GM23248 (cell line): ENCODE data around the gene ZFP57. TPM values are rescaled to one million over a fixed set of nuclear protein-coding genes. Genes with fewer than 3 reads are reported as not detected.

ENCODE experiments used
- DNase-seq: peaks from one replicate; pipeline ENCODE4 v3.0.0-alpha.2; 2015
- H2AFZ ChIP-seq: fragments of 200-600 bp; sonication (generic); 2 replicates; pipeline ENCODE4 v1.6.1; 2016; ENCODE audit warnings: antibody characterized with exemption
- H3F3A ChIP-seq: fragments of 200-600 bp; sonication (generic); 2 replicates; pipeline ENCODE4 v1.6.1; 2016; ENCODE audit warnings: mild to moderate bottlenecking, antibody characterized with exemption, mixed run types; ENCODE audit not compliant: insufficient read depth
- H3K27ac ChIP-seq: fragments of 200-600 bp; sonication (generic); 2 replicates; pipeline ENCODE4 v1.5.1; 2016; ENCODE audit warnings: mild to moderate bottlenecking
- H3K27me3 ChIP-seq: fragments of 200-600 bp; sonication (generic); replicated peaks from 2 replicates; pipeline ENCODE4 v1.6.1; 2016; ENCODE audit warnings: mild to moderate bottlenecking; ENCODE audit not compliant: insufficient read depth
- H3K36me3 ChIP-seq: fragments of 200-600 bp; sonication (generic); 2 replicates; pipeline ENCODE4 v1.6.1; 2016; ENCODE audit warnings: low read depth, mild to moderate bottlenecking
- H3K4me1 ChIP-seq: fragments of 200-600 bp; sonication (generic); 2 replicates; pipeline ENCODE4 v1.6.1; 2016; ENCODE audit warnings: mild to moderate bottlenecking; ENCODE audit not compliant: insufficient read depth
- H3K4me2 ChIP-seq: fragments of 200-600 bp; sonication (generic); one replicate; pipeline ENCODE4 v1.6.1; 2016; ENCODE audit warnings: mild to moderate bottlenecking; ENCODE audit not compliant: unreplicated experiment
- H3K4me3 ChIP-seq: fragments of 200-600 bp; sonication (generic); 2 replicates; pipeline ENCODE4 v1.5.1; 2016; ENCODE audit warnings: mild to moderate bottlenecking
- H3K79me2 ChIP-seq: fragments of 200-600 bp; sonication (generic); 2 replicates; pipeline ENCODE4 v1.6.1; 2016; ENCODE audit warnings: mild to moderate bottlenecking; ENCODE audit not compliant: insufficient read depth
- H3K9ac ChIP-seq: fragments of 200-600 bp; sonication (generic); 2 replicates; pipeline ENCODE4 v1.6.1; 2016; ENCODE audit warnings: mild to moderate bottlenecking
- H3K9me2 ChIP-seq: fragments of 200-600 bp; sonication (generic); 2 replicates; pipeline ENCODE4 v1.6.1; 2016; ENCODE audit warnings: mixed run types, mild to moderate bottlenecking, moderate library complexity; ENCODE audit not compliant: insufficient read depth
- H3K9me3 ChIP-seq: fragments of 200-600 bp; sonication (generic); one replicate; pipeline ENCODE4 v1.6.1; 2017; ENCODE audit warnings: low read depth
- H4K20me1 ChIP-seq: fragments of 200-600 bp; sonication (generic); 2 replicates; pipeline ENCODE4 v1.6.0; 2016; ENCODE audit not compliant: insufficient read depth
- EZH2 ChIP-seq: fragments of 200-600 bp; sonication (generic); IDR thresholded peaks from 2 replicates; pipeline ENCODE4 v1.6.1; 2018; ENCODE audit warnings: antibody characterized with exemption, mild to moderate bottlenecking; ENCODE audit not compliant: insufficient read depth, poor library complexity, severe bottlenecking
- EZH2phosphoT487 ChIP-seq: fragments of 200-600 bp; sonication (generic); IDR thresholded peaks from 2 replicates; pipeline ENCODE4 v1.6.1; 2018; ENCODE audit warnings: antibody characterized with exemption, moderate library complexity, mild to moderate bottlenecking, low read depth; ENCODE audit not compliant: insufficient read depth
- WGBS, 2 experiments: methylation state at CpG; one replicate each; pipeline ENCODE4 v1.1.6; 2015 to 2017; ENCODE audit warnings: low lambda C conversion rate in 2 of 2, low coverage in 1 of 2; ENCODE audit errors: missing lambda C conversion rate in 2 of 2; 5-methylcytosine and 5-hydroxymethylcytosine counted together
- in situ Hi-C: fragments of 300-500 bp; cut with MboI; formaldehyde crosslinking; loops from 2 replicates; pipeline ENCODE4 v1.15.0; 2020
- polyA plus RNA-seq: library from polyadenylated mRNA; unstranded; fragments of >200 nt; fragmentation: Nextera tagmentation; extraction: Ambion mirVana; gene quantifications from 2 replicates; pipeline ENCODE4 v1.2.1, GENCODE V29; 2016
- total RNA-seq: library from RNA; depleted of rRNA; stranded (reverse); fragments of >200 nt; shearing (Covaris generic); gene quantifications from 2 replicates; pipeline ENCODE4 v1.2.3, GENCODE V29; 2014

Gene ZFP57
- total and polyA plus RNA-seq, 2 experiments from 2014 or later, result not detected

DNA sequence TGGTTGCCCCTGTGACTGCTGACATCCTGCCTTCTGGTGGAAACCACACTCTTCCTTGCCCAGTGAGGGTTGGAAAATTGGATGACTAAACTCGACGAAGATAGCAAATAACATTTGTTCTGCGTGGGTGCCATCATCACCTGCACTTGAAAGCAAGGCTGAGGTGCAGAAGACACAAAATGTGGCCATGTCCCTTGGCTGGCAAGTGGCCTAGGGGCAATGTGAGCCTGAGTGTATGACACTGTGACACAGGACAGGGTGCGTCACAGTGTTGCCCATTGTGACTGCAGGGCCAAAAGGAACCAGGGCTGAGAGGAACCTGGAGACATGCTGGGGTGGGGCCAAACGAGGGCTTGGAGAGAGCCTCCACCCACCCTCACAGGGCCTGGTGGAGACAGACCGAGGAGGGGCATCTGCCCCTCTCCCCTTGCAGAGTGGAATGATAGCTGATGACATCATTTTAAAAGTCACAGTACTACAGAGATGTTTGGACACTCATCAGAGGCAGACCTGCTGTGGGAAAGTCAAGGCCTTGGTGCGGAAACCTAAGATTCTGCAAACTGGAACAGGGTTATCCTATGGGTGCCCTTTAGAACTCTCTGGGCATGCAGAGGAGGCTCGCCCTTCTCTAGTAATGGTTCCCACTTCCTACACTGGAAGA is 29.5 kb upstream of the ZFP57 start:
- Histone ChIP-seq H3K9me3 (no peaks in the 10 kb centered on the region), H3K9ac (no peak overlapping the region), H3K27ac (no peak overlapping the region), H2AFZ (no peak overlapping the region), H4K20me1 (no peaks in the 10 kb centered on the region), H3K79me2 (no peaks in the 10 kb centered on the region), H3K9me2 (no peaks in the 10 kb centered on the region), H3F3A (no peaks in the 10 kb centered on the region), H3K4me2 (no peak overlapping the region), H3K4me1 (no peaks in the 10 kb centered on the region), H3K27me3 (peaks cover 20% of the 10 kb centered on the region), H3K36me3 (no peaks in the 10 kb centered on the region), H3K4me3 (no peak overlapping the region)
- TF ChIP-seq EZH2 (no peak), EZH2phosphoT487 (no peak)
- 42 to 45% methylated on average over 8 of the region's 8 CpGs for WGBS, 2 experiments
- DNase-seq, result no peak
- in situ Hi-C loops, result no loop called here

DNA sequence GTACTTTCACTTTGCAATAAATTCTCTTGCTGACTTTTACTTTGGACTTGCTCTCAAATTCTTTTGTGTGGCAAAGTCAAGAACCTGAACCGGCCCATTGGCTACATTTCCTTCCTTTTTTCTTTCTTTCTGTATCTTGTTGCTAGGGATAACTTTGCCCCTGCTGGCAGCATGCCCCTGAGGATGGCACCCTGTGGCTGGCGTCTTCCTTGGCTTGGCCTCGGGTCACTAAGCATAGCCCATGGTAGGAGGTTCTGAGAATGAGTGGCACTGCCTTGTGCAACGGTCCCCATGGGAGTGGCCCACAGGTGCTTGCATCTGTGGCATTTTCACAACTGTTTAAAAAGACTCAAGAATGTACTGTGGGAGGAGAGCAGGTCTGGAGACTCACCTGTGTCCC is 28.2 kb upstream of the ZFP57 start:
- no peak for TF ChIP-seq EZH2phosphoT487
- Histone ChIP-seq H3F3A (no peaks in the 10 kb centered on the region), H2AFZ (no peak overlapping the region), H3K79me2 (no peaks in the 10 kb centered on the region), H3K9me2 (no peaks in the 10 kb centered on the region), H3K4me1 (no peaks in the 10 kb centered on the region), H3K27ac (no peak overlapping the region), H3K27me3 (peaks cover 17% of the 10 kb centered on the region), H3K4me3 (no peak overlapping the region), H4K20me1 (no peaks in the 10 kb centered on the region), H3K36me3 (no peaks in the 10 kb centered on the region), H3K9me3 (no peaks in the 10 kb centered on the region), H3K4me2 (no peak overlapping the region), H3K9ac (no peak overlapping the region)
- DNase-seq, result no peak
- WGBS, 2 experiments, result 31 to 33% methylated on average over 4 of the region's 4 CpGs
- in situ Hi-C loops, result no loop called here

DNA sequence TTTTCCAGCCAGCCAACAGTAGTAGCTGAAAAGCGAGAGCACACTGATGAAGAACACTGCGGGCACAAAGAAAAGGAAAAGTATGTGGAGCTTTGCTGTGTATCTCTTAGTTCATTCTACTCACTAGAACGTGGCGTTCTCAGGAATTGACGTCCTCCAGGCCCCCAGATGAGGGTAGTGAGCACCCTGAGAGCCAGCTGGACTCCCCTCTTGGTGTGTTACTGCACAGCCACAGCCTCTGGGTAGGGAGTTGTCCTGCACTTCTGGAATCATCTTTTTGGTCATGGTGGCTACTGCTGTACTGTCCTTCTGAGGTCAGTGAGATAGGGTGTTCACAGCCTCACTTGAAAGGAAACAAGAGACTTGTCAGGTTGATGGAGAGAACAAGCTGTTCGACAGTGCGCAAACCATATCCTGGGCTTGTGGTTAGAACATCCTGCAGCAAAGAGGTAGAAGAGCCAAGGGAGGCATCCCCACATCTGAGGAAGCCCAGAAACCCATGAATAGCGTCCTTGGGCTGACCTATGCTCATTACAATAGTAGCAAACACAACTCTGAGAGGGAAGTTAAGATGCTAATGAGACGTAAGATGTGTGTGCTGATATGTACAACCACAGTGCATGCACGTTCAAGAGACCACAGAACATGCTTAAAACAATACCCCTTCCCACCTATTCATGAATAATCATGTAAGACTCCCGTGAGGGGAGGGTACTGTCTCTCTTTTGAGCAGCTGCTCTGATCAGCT is 27.7 kb upstream of the ZFP57 start:
- Histone ChIP-seq H3K4me2 (no peak overlapping the region), H3K27me3 (peaks cover 17% of the 10 kb centered on the region), H3K9me3 (no peaks in the 10 kb centered on the region), H2AFZ (no peak overlapping the region), H3K27ac (no peak overlapping the region), H3K4me3 (no peak overlapping the region), H3K36me3 (no peaks in the 10 kb centered on the region), H4K20me1 (no peaks in the 10 kb centered on the region), H3K9ac (no peak overlapping the region), H3K79me2 (no peaks in the 10 kb centered on the region), H3F3A (no peaks in the 10 kb centered on the region), H3K4me1 (no peaks in the 10 kb centered on the region), H3K9me2 (no peaks in the 10 kb centered on the region)
- no peak for TF ChIP-seq EZH2phosphoT487
- no peak for TF ChIP-seq EZH2
- DNase-seq, result no peak
- in situ Hi-C loops, result no loop called here
- 50 to 56% methylated on average over 11 of the region's 11 CpGs for WGBS, 2 experiments

GRCh38 chr6:29705389-29706231 is 24.7 kb upstream of the ZFP57 start:
- TF ChIP-seq EZH2, result no peak
- TF ChIP-seq EZH2phosphoT487, result no peak
- Histone ChIP-seq H4K20me1 (no peaks in the 10 kb centered on the region), H3K27me3 (peaks cover 17% of the 10 kb centered on the region), H3K9me3 (no peaks in the 10 kb centered on the region), H3K4me3 (no peak overlapping the region), H3K9me2 (no peaks in the 10 kb centered on the region), H3K36me3 (no peaks in the 10 kb centered on the region), H2AFZ (no peak overlapping the region), H3K27ac (no peak overlapping the region), H3K9ac (no peak overlapping the region), H3K4me1 (no peaks in the 10 kb centered on the region), H3K79me2 (no peaks in the 10 kb centered on the region), H3K4me2 (no peak overlapping the region), H3F3A (no peaks in the 10 kb centered on the region)
- 24 to 26% methylated on average over 10 of the region's 10 CpGs for WGBS, 2 experiments
- DNase-seq, result peak; percentile 72
- in situ Hi-C loops, result no loop called here
